K562 (cell line): Measurements from ENCODE around the gene EIF3K. TPM values are rescaled to one million over a fixed set of nuclear protein-coding genes. Genes with fewer than 3 reads are reported as not detected.
A peak's percentile ranks its signal among the peaks of the same experiment; 100 is the strongest.
"Not testable (repeated sequence)": the region's sequence is repeated elsewhere in the genome, so short reads cannot be mapped to it uniquely, and the experiment has no call there.

Experiments used
- ATAC-seq: fragments of 200-7000 bp; cut with Tn5 transposase; 3 replicates; pipeline ENCODE4 v1.9.1; 2020; ENCODE audit warnings: moderate library complexity
- BruUV-seq: library from RNA; stranded (reverse); fragments of 400-500 nt; replicated peaks from 2 replicates; lab custom pipeline; 2021; lab: Mats Ljungman, UMichigan
- CTCF ChIA-PET: fragments of 300-600 bp; formaldehyde crosslinking; extraction: SDS; loops from one replicate; lab custom pipeline; 2021; ENCODE audit warnings: low intra/inter-chr PET ratio; lab: Yijun Ruan, JAX
- POLR2A ChIA-PET: fragments of 300-600, 350-650 bp; sonication (Branson Sonifier 250); formaldehyde crosslinking; extraction: SDS; loops from one replicate; lab custom pipeline; 2021; ENCODE audit warnings: antibody characterized with exemption, inconsistent platforms; lab: Yijun Ruan, JAX
- DNase-seq, 4 experiments: peaks; one replicate each; pipeline versions ENCODE4 v3.0.0 to v3.0.0-alpha.2; 2011 to 2018; ENCODE audit warnings: low spot score in 3 of 4, mixed read lengths in 3 of 4; ENCODE audit errors: extremely low read depth in 1 of 4
- FAIRE-seq: peaks from 2 replicates; lab custom pipeline; 2011; peaks lifted over from hg19 to GRCh38; lab: Jason Lieb, UNC
- H2AFZ ChIP-seq: 2 replicates; pipeline ENCODE4 v1.6.0; 2011; ENCODE audit warnings: low read depth, low read length, control low read depth, inconsistent platforms
- H3K27ac ChIP-seq: fragments of 200-600 bp; 3 replicates; pipeline ENCODE4 v1.8.0; 2011; ENCODE audit warnings: low read depth, mild to moderate bottlenecking, control low read depth, inconsistent platforms, low read length, moderate library complexity, mixed read lengths; ENCODE audit errors: extremely low read depth
- H3K27me3 ChIP-seq, 2 experiments: fragments of 300-600 bp in 1 of 2; 2 replicates in 1 of 2; 3 replicates in 1 of 2; pipeline versions ENCODE4 v1.6.0 to v1.8.0; 2011; ENCODE audit warnings: inconsistent platforms in 2 of 2, low read length in 2 of 2, mild to moderate bottlenecking in 1 of 2, mixed read lengths in 1 of 2, moderate library complexity in 1 of 2; ENCODE audit not compliant: control insufficient read depth in 2 of 2, insufficient read depth in 2 of 2
- H3K36me3 ChIP-seq: fragments of 300-600 bp; 3 replicates; pipeline ENCODE4 v1.8.0; 2011; ENCODE audit warnings: mild to moderate bottlenecking, low read length, inconsistent platforms; ENCODE audit not compliant: control insufficient read depth, insufficient read depth
- H3K4me1 ChIP-seq, 2 experiments: fragments of 200-600 bp in 1 of 2; replicated peaks in 1 of 2; 2 replicates in 1 of 2; 3 replicates in 1 of 2; pipeline versions ENCODE4 v1.5.1 to v1.8.0; 2011; ENCODE audit warnings: inconsistent platforms in 2 of 2, low read length in 2 of 2, mild to moderate bottlenecking in 1 of 2, mixed read lengths in 1 of 2, moderate library complexity in 1 of 2; ENCODE audit not compliant: control insufficient read depth in 2 of 2, insufficient read depth in 2 of 2
- H3K4me2 ChIP-seq: 2 replicates; pipeline ENCODE4 v1.6.1; 2011; ENCODE audit warnings: low read length, control low read depth, inconsistent platforms, mixed read lengths; ENCODE audit not compliant: insufficient read depth
- H3K4me3 ChIP-seq: fragments of 200-600 bp; sonication (generic), shearing (Covaris generic); 2 replicates; pipeline ENCODE4 v1.5.1; 2016; ENCODE audit warnings: control low read depth, inconsistent platforms
- H3K79me2 ChIP-seq: fragments of 200-600 bp; 3 replicates; pipeline ENCODE4 v1.8.0; 2011; ENCODE audit warnings: low read length, inconsistent platforms; ENCODE audit not compliant: control insufficient read depth, insufficient read depth
- H3K9ac ChIP-seq, 2 experiments: 2 replicates each; pipeline versions ENCODE4 v1.6.0 to v1.6.1; 2011; ENCODE audit warnings: low read depth in 2 of 2, low read length in 2 of 2, control low read depth in 1 of 2, inconsistent platforms in 1 of 2, mild to moderate bottlenecking in 1 of 2, mixed read lengths in 1 of 2; ENCODE audit not compliant: insufficient read depth in 1 of 2
- H3K9me1 ChIP-seq: one replicate; pipeline ENCODE4 v1.6.0; 2011; ENCODE audit warnings: inconsistent platforms, mild to moderate bottlenecking, low read length, moderate library complexity; ENCODE audit not compliant: control insufficient read depth, insufficient read depth
- H3K9me3 ChIP-seq: replicated peaks from 2 replicates; pipeline ENCODE4 v1.5.1; 2011; ENCODE audit warnings: low read depth, low read length, inconsistent platforms; ENCODE audit not compliant: control insufficient read depth, insufficient read depth
- H4K20me1 ChIP-seq: replicated peaks from 2 replicates; pipeline ENCODE4 v1.6.1; 2011; ENCODE audit warnings: low read length, inconsistent platforms, mixed read lengths; ENCODE audit not compliant: control insufficient read depth, insufficient read depth
- KDM1A ChIP-seq, 2 experiments: fragments of 450-650 bp; IDR thresholded peaks; 2 replicates each; pipeline ENCODE4 v1.6.1; 2016; ENCODE audit warnings: mild to moderate bottlenecking in 2 of 2
- NCOA2 ChIP-seq, 2 experiments: fragments of 450-650 bp; IDR thresholded peaks; 2 replicates each; pipeline ENCODE4 v1.6.1; 2018; ENCODE audit warnings: mild to moderate bottlenecking in 2 of 2, moderate library complexity in 1 of 2; ENCODE audit not compliant: partially characterized antibody in 2 of 2
- WGBS: fragments of 100-300 bp; shearing (Covaris generic); methylation state at CpG from one replicate; pipeline ENCODE4 v1.1.6; 2016; ENCODE audit warnings: low coverage, mixed read lengths; ENCODE audit not compliant: insufficient coverage; ENCODE audit errors: missing lambda C conversion rate; 5-methylcytosine and 5-hydroxymethylcytosine counted together
- in situ Hi-C: fragments of 300-500 bp; cut with MboI; formaldehyde crosslinking; loops from 4 replicates; pipeline ENCODE4 v1.15.0; 2018; ENCODE audit warnings: inconsistent platforms, mixed read lengths
- intact Hi-C: fragments of 100-400 bp; cut with micrococcal nuclease; formaldehyde crosslinking; loops from 2 replicates; pipeline ENCODE4 v1.14.2; 2022
- polyA plus RNA-seq, 8 experiments: library from polyadenylated mRNA; depleted of rRNA in 4 of 8; stranded (reverse) in 5 of 8; unstranded in 3 of 8; fragments of >200 nt; fragmentation: Nextera tagmentation in 2 of 8; fragmentation: Illumina TruSeq in 1 of 8; extraction: Ambion mirVana in 2 of 8; extraction: Trizol in 1 of 8; gene quantifications; 2 replicates each; pipeline versions ENCODE4 v1.2.1 to v1.2.3, GENCODE V29; 2011 to 2014; ENCODE audit warnings: inconsistent platforms in 1 of 8, missing spikeins in 1 of 8
- total RNA-seq, 7 experiments: library from RNA; depleted of rRNA in 6 of 7; stranded (reverse); fragments of >200 nt in 6 of 7; fragmentation: Illumina TruSeq in 2 of 7; extraction: Trizol in 2 of 7; gene quantifications; 2 replicates each; pipeline versions ENCODE4 v1.2.1 to v1.2.3, GENCODE V29; 2011 to 2021; ENCODE audit warnings: low replicate concordance in 1 of 7
- TF ChIP-seq, protein P1 (sequence below), 3 experiments: fragments of 200-800 bp in 1 of 3; fragments of 250-450 bp in 1 of 3; fragments of 450-650 bp in 1 of 3; sonication (Bioruptor Pico) in 1 of 3; sonication (Bioruptor generic) in 1 of 3; formaldehyde crosslinking in 1 of 3; IDR thresholded peaks; 2 replicates each; pipeline versions ENCODE4 v1.6.1 to v1.8.0; 2016 to 2022; ENCODE audit warnings: mild to moderate bottlenecking in 2 of 3, missing genetic modification characterization in 2 of 3, missing compliant biosample characterization in 1 of 3, moderate library complexity in 1 of 3

Gene EIF3K
- total and polyA plus RNA-seq, 9 of the 15 experiments (the other 6 are each of a cell fraction or from before 2014, with no cell fraction given): 387 to 1,827 (median 733) TPM

DNA sequence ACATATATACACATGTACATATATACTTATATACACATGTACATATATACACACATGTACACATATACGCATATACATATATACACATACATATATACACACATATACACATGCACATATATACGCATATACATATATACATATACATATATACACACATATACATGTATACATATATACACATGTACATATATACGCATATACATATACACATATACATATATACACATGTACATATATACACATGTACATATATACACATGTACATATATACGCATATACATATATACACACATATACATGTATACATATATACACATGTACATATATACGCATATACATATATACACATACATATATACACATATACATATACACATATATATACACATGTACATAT is 16.1 kb upstream of the EIF3K start:
- H2AFZ ChIP-seq, H3K9ac ChIP-seq, H3K36me3 ChIP-seq, BruUV-seq, H3K9me3 ChIP-seq, POLR2A ChIA-PET, DNase-seq, H3K79me2 ChIP-seq, H3K9me1 ChIP-seq, H3K27me3 ChIP-seq, H4K20me1 ChIP-seq, ATAC-seq, H3K27ac ChIP-seq, H3K4me2 ChIP-seq, FAIRE-seq, in situ Hi-C loops, H3K4me3 ChIP-seq, intact Hi-C loops, CTCF ChIA-PET: not testable (repeated sequence)
- peaks cover 3 to 22% of the 10 kb centered on the region in 2 experiments; a peak in 4 of 5 replicates for H3K4me1 ChIP-seq
- peak in 1 of 2 experiments; percentile 91 for TF ChIP-seq NCOA2 (IDR thresholded peaks at IDR 0.05; ENCODE audit: partially characterized antibody in 2 of 2)
- TF ChIP-seq KDM1A (IDR thresholded peaks at IDR 0.05): peak in 1 of 2 experiments; percentile 76; a peak in 1 of 4 replicates
- TF ChIP-seq, protein P1, sequence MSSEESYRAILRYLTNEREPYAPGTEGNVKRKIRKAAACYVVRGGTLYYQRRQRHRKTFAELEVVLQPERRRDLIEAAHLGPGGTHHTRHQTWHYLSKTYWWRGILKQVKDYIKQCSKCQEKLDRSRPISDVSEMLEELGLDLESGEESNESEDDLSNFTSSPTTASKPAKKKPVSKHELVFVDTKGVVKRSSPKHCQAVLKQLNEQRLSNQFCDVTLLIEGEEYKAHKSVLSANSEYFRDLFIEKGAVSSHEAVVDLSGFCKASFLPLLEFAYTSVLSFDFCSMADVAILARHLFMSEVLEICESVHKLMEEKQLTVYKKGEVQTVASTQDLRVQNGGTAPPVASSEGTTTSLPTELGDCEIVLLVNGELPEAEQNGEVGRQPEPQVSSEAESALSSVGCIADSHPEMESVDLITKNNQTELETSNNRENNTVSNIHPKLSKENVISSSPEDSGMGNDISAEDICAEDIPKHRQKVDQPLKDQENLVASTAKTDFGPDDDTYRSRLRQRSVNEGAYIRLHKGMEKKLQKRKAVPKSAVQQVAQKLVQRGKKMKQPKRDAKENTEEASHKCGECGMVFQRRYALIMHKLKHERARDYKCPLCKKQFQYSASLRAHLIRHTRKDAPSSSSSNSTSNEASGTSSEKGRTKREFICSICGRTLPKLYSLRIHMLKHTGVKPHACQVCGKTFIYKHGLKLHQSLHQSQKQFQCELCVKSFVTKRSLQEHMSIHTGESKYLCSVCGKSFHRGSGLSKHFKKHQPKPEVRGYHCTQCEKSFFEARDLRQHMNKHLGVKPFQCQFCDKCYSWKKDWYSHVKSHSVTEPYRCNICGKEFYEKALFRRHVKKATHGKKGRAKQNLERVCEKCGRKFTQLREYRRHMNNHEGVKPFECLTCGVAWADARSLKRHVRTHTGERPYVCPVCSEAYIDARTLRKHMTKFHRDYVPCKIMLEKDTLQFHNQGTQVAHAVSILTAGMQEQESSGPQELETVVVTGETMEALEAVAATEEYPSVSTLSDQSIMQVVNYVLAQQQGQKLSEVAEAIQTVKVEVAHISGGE (CRISPR knock-in tag; IDR thresholded peaks at IDR 0.05): 0 out of 6 replicates have a peak, but pooled peaks of 1 of the 3 experiments have one; percentile 31
- 92% methylated on average over 5 of the region's 5 CpGs for WGBS
